Liver (tissue), 9 donors: ENCODE measurements around the gene CA10. TPM values are rescaled to one million over a fixed set of nuclear protein-coding genes. Genes with fewer than 3 reads are reported as not detected.

Experiments used
- DNase-seq: peaks from one replicate; pipeline ENCODE4 v3.0.0-alpha.2; 2017; ENCODE audit warnings: low spot score
- H3K27ac ChIP-seq, 2 donors: one replicate each; pipeline ENCODE4 v1.7.0; 2013; ENCODE audit warnings: inconsistent platforms in 2 of 2, low read length in 2 of 2, control low read depth in 1 of 2, low read depth in 1 of 2, mild to moderate bottlenecking in 1 of 2
- H3K27me3 ChIP-seq, 4 donors: one replicate each; pipeline versions ENCODE4 v1.6.1 to v1.7.0; 2013; ENCODE audit warnings: low read length in 3 of 4, inconsistent platforms in 1 of 4, mild to moderate bottlenecking in 1 of 4, moderate library complexity in 1 of 4; ENCODE audit not compliant: control insufficient read depth in 4 of 4, insufficient read depth in 4 of 4
- H3K36me3 ChIP-seq, 4 donors: one replicate each; pipeline versions ENCODE4 v1.6.1 to v1.7.0; 2013; ENCODE audit warnings: low read length in 3 of 4, mild to moderate bottlenecking in 3 of 4, low read depth in 1 of 4, moderate library complexity in 1 of 4; ENCODE audit not compliant: control insufficient read depth in 4 of 4, insufficient read depth in 3 of 4
- H3K4me1 ChIP-seq, 4 donors: one replicate each; pipeline versions ENCODE4 v1.6.1 to v1.7.0; 2013; ENCODE audit warnings: low read length in 3 of 4, mild to moderate bottlenecking in 3 of 4, moderate library complexity in 1 of 4; ENCODE audit not compliant: control insufficient read depth in 4 of 4, insufficient read depth in 4 of 4
- H3K4me3 ChIP-seq, 3 donors: one replicate each; pipeline versions ENCODE4 v1.6.1 to v1.7.0; 2013; ENCODE audit warnings: low read length in 3 of 3, control low read depth in 1 of 3, low read depth in 1 of 3, mild to moderate bottlenecking in 1 of 3
- H3K9ac ChIP-seq, 2 donors: one replicate each; pipeline ENCODE4 v1.7.0; 2013; ENCODE audit warnings: low read length in 2 of 2, mild to moderate bottlenecking in 2 of 2, moderate library complexity in 2 of 2, control low read depth in 1 of 2, low read depth in 1 of 2
- H3K9me3 ChIP-seq, 4 donors: one replicate each; pipeline versions ENCODE4 v1.6.1 to v1.7.0; 2013; ENCODE audit warnings: low read length in 3 of 4; ENCODE audit not compliant: control insufficient read depth in 4 of 4
- EGR1 ChIP-seq, 2 donors: IDR thresholded peaks; 2 replicates each; pipeline ENCODE4 v1.6.1; 2016 to 2018; ENCODE audit warnings: antibody characterized with exemption in 2 of 2, low read depth in 2 of 2
- FOXA1 ChIP-seq: IDR thresholded peaks from 2 replicates; pipeline ENCODE4 v1.6.1; 2016; ENCODE audit warnings: antibody characterized with exemption
- FOXA2 ChIP-seq: IDR thresholded peaks from 2 replicates; pipeline ENCODE4 v1.6.1; 2016; ENCODE audit warnings: antibody characterized with exemption
- GABPA ChIP-seq, 2 donors: IDR thresholded peaks in 1 of 2; conservative IDR thresholded peaks in 1 of 2; 2 replicates each; pipeline ENCODE4 v1.6.1; 2016; ENCODE audit warnings: antibody characterized with exemption in 2 of 2, mild to moderate bottlenecking in 1 of 2, moderate library complexity in 1 of 2
- HNF4A ChIP-seq, 2 donors: conservative IDR thresholded peaks; 2 replicates each; pipeline ENCODE4 v1.6.1; 2016; ENCODE audit warnings: antibody characterized with exemption in 2 of 2, mild to moderate bottlenecking in 2 of 2
- HNF4G ChIP-seq: IDR thresholded peaks from 2 replicates; pipeline ENCODE4 v1.6.1; 2016; ENCODE audit warnings: antibody characterized with exemption
- JUND ChIP-seq, 2 donors: IDR thresholded peaks; 2 replicates each; pipeline ENCODE4 v1.6.1; 2016; ENCODE audit warnings: antibody characterized with exemption in 2 of 2
- NR2F2 ChIP-seq: IDR thresholded peaks from 2 replicates; pipeline ENCODE4 v1.6.1; 2016; ENCODE audit warnings: antibody characterized with exemption
- RAD21 ChIP-seq, 2 donors: IDR thresholded peaks; 2 replicates each; pipeline ENCODE4 v1.6.1; 2016; ENCODE audit warnings: antibody characterized with exemption in 2 of 2, mild to moderate bottlenecking in 2 of 2
- RXRA ChIP-seq, 2 donors: IDR thresholded peaks; 2 replicates each; pipeline ENCODE4 v1.6.1; 2017 to 2018; ENCODE audit warnings: antibody characterized with exemption in 2 of 2, mild to moderate bottlenecking in 1 of 2
- SP1 ChIP-seq: IDR thresholded peaks from 2 replicates; pipeline ENCODE4 v1.6.1; 2018; ENCODE audit warnings: antibody characterized with exemption, mild to moderate bottlenecking
- TAF1 ChIP-seq: conservative IDR thresholded peaks from 2 replicates; pipeline ENCODE4 v1.6.1; 2016; ENCODE audit warnings: antibody characterized with exemption, mild to moderate bottlenecking
- YY1 ChIP-seq: IDR thresholded peaks from 2 replicates; pipeline ENCODE4 v1.6.1; 2016; ENCODE audit warnings: antibody characterized with exemption, mild to moderate bottlenecking
- whole genome bisulfite sequencing: extraction: QIAGEN DNeasy Blood & Tissue Kit; methylation state at CpG from one replicate; pipeline ENCODE4 v1.1.7; 2013; 5-methylcytosine and 5-hydroxymethylcytosine counted together
- polyA plus RNA-seq, 2 donors: library from polyadenylated mRNA; stranded (reverse) in 1 of 2; unstranded in 1 of 2; fragments of 200-250 nt in 1 of 2; fragments of >200 nt in 1 of 2; fragmentation: Nextera tagmentation in 1 of 2; extraction: Ambion mirVana in 1 of 2; gene quantifications; one replicate each; pipeline versions ENCODE4 v1.2.1 to v1.2.3, GENCODE V29; 2013 to 2015
- total RNA-seq, 2 donors: library from RNA; depleted of rRNA; stranded (reverse); fragments of >200 nt; gene quantifications; one replicate each; pipeline ENCODE4 v1.2.3, GENCODE V29; 2014
- TF ChIP-seq, protein P1 (sequence below): IDR thresholded peaks from 2 replicates; pipeline ENCODE4 v1.6.1; 2016; ENCODE audit warnings: antibody characterized with exemption
- TF ChIP-seq, protein P2 (sequence below): IDR thresholded peaks from 2 replicates; pipeline ENCODE4 v1.6.1; 2016; ENCODE audit warnings: antibody characterized with exemption
- TF ChIP-seq, protein P3 (sequence below): IDR thresholded peaks from 2 replicates; pipeline ENCODE4 v1.6.1; 2016; ENCODE audit warnings: antibody characterized with exemption, mild to moderate bottlenecking
- TF ChIP-seq, protein P4 (sequence below): IDR thresholded peaks from 2 replicates; pipeline ENCODE4 v1.6.1; 2016; ENCODE audit warnings: antibody characterized with exemption
- TF ChIP-seq, protein P5 (sequence below): fragments of 150-350 bp; IDR thresholded peaks from 2 replicates; pipeline ENCODE4 v1.5.1; 2017; ENCODE audit warnings: improper control_type of control experiment, low read depth, low read length; ENCODE audit not compliant: missing input control
- donor health status: healthy.
- donor health status: healthy.
- donor health status: healthy.
- donor health status: healthy.
- donor health status: healthy.

The CA10 gene
- total and polyA plus RNA-seq, 4 donors: 0.05 TPM; not detected in 3

DNA sequence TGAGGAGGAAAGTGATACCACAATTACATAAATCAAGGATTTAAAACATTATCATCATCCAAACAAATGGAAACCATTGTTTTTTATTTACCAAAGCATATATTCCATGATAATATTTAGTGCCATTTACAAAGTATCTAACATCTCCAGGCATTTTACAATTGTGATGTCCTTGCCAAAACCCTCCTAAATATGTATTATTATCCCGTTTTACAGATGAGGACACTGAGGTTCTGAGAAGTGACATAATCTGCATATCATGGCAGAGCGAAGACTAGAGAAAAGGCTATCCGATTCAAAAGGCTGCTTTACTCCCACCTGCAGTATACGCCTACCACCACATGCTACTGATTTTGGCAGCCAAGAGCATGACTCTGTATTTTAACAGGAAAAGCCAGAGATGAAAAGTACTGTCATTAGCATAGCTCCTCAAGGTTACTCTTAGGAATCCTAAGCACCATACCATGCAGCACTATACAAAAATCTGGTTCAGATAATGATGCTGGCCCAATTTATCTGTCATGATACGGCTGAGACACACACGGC, 301.4 kb downstream of the CA10 start:
- 70% methylated on average over 6 of the region's 6 CpGs for WGBS
- no peaks in the 10 kb centered on the region for H3K4me1 ChIP-seq
- DNase-seq: no peak
- H3K27ac ChIP-seq: no peak overlapping the region
- H3K27me3 ChIP-seq: peaks cover 0 to 5% (median 1%) of the 10 kb centered on the region in 4 donors
- no peak overlapping the region for H3K4me3 ChIP-seq
- TF ChIP-seq, protein P1, sequence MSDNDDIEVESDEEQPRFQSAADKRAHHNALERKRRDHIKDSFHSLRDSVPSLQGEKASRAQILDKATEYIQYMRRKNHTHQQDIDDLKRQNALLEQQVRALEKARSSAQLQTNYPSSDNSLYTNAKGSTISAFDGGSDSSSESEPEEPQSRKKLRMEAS: no peak
- TF ChIP-seq FOXA2 (no peak), JUND (IDR thresholded peaks at IDR 0.05) (no peak), EGR1 (IDR thresholded peaks at IDR 0.05; ENCODE audit: low read depth in 2 of 2) (no peak), FOXA1 (no peak), GABPA (IDR thresholded peaks at IDR 0.05 in 1 of 2, conservative IDR thresholded peaks at IDR 0.05 in 1 of 2) (no peak), YY1 (no peak), HNF4A (conservative IDR thresholded peaks at IDR 0.05) (no peak), NR2F2 (no peak), TAF1 (no peak), RAD21 (IDR thresholded peaks at IDR 0.05) (no peak), HNF4G (no peak), RXRA (IDR thresholded peaks at IDR 0.05) (no peak), SP1 (no peak)
- TF ChIP-seq, protein P2, sequence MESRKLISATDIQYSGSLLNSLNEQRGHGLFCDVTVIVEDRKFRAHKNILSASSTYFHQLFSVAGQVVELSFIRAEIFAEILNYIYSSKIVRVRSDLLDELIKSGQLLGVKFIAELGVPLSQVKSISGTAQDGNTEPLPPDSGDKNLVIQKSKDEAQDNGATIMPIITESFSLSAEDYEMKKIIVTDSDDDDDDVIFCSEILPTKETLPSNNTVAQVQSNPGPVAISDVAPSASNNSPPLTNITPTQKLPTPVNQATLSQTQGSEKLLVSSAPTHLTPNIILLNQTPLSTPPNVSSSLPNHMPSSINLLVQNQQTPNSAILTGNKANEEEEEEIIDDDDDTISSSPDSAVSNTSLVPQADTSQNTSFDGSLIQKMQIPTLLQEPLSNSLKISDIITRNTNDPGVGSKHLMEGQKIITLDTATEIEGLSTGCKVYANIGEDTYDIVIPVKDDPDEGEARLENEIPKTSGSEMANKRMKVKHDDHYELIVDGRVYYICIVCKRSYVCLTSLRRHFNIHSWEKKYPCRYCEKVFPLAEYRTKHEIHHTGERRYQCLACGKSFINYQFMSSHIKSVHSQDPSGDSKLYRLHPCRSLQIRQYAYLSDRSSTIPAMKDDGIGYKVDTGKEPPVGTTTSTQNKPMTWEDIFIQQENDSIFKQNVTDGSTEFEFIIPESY: no peak
- TF ChIP-seq, protein P3, sequence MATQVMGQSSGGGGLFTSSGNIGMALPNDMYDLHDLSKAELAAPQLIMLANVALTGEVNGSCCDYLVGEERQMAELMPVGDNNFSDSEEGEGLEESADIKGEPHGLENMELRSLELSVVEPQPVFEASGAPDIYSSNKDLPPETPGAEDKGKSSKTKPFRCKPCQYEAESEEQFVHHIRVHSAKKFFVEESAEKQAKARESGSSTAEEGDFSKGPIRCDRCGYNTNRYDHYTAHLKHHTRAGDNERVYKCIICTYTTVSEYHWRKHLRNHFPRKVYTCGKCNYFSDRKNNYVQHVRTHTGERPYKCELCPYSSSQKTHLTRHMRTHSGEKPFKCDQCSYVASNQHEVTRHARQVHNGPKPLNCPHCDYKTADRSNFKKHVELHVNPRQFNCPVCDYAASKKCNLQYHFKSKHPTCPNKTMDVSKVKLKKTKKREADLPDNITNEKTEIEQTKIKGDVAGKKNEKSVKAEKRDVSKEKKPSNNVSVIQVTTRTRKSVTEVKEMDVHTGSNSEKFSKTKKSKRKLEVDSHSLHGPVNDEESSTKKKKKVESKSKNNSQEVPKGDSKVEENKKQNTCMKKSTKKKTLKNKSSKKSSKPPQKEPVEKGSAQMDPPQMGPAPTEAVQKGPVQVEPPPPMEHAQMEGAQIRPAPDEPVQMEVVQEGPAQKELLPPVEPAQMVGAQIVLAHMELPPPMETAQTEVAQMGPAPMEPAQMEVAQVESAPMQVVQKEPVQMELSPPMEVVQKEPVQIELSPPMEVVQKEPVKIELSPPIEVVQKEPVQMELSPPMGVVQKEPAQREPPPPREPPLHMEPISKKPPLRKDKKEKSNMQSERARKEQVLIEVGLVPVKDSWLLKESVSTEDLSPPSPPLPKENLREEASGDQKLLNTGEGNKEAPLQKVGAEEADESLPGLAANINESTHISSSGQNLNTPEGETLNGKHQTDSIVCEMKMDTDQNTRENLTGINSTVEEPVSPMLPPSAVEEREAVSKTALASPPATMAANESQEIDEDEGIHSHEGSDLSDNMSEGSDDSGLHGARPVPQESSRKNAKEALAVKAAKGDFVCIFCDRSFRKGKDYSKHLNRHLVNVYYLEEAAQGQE: no peak
- TF ChIP-seq, protein P4, sequence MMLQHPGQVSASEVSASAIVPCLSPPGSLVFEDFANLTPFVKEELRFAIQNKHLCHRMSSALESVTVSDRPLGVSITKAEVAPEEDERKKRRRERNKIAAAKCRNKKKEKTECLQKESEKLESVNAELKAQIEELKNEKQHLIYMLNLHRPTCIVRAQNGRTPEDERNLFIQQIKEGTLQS: no peak
- TF ChIP-seq, protein P5, sequence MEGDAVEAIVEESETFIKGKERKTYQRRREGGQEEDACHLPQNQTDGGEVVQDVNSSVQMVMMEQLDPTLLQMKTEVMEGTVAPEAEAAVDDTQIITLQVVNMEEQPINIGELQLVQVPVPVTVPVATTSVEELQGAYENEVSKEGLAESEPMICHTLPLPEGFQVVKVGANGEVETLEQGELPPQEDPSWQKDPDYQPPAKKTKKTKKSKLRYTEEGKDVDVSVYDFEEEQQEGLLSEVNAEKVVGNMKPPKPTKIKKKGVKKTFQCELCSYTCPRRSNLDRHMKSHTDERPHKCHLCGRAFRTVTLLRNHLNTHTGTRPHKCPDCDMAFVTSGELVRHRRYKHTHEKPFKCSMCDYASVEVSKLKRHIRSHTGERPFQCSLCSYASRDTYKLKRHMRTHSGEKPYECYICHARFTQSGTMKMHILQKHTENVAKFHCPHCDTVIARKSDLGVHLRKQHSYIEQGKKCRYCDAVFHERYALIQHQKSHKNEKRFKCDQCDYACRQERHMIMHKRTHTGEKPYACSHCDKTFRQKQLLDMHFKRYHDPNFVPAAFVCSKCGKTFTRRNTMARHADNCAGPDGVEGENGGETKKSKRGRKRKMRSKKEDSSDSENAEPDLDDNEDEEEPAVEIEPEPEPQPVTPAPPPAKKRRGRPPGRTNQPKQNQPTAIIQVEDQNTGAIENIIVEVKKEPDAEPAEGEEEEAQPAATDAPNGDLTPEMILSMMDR: no peak
- no peaks in the 10 kb centered on the region for H3K9me3 ChIP-seq
- H3K36me3 ChIP-seq: no peaks in the 10 kb centered on the region
- H3K9ac ChIP-seq: no peak overlapping the region
